Measurements from ENCODE around the gene MSANTD3.
"Not testable (repeated sequence)": the region's sequence is repeated elsewhere in the genome, so short reads cannot be mapped to it uniquely, and the experiment has no call there.

MSANTD3 gene, protein sequence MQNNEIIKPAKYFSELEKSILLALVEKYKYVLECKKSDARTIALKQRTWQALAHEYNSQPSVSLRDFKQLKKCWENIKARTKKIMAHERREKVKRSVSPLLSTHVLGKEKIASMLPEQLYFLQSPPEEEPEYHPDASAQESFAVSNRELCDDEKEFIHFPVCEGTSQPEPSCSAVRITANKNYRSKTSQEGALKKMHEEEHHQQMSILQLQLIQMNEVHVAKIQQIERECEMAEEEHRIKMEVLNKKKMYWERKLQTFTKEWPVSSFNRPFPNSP

DNA sequence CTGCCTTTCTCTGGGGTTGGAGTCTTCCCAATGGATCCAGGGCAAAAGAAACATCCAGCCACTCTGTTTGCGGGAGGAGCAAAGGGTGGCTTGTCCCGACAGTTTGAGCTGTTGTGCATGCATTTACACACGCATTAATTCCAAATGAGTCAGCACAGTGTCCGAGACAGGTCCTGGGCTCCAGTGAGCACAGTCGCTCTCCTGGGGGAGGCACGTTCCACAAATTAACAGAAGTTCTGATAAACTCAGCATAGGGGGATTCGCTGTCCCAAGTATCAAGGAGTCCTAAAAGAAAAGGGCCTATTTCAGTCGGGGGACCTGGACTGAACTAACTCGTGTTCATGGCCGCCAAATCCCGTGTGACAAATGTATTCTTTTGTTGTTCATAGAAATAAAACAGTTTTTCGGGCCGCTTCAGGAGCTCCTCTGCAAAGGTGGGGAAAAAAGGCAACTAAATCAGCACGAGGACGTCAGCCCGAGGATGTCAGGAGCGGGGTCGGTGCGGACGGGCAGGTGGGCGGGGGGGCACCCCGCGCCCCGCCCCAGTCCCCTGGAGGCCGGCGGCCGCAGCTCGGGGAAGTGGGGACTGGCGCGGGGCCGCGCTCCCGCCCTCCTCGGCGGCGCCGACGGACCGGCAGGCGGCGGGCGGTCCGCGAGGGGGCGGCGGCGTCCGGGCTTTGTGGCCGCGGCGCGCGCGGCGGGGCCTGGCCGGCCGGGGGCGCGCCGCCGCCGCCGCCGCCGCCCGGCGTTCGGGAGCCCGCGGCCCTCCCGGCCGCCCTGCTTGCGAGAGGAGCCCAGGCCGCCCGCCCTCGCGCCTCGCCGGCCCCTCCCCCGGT is at the start of gene MSANTD3:
MSANTD3 (plus strand) TSS at position 614 of the 836 bp plus-strand sequence. CDS start 14,796 bp downstream, outside the sequence.
- Mint-ChIP-seq H3K4me1 (peaks cover 36% of the 10 kb centered on the region), H3K27ac (peak within 1 kb of the TSS; percentile 92), H3K9me3 (no peaks in the 10 kb centered on the region), H3K36me3 (no peaks in the 10 kb centered on the region), H3K27me3 (peaks cover 8% of the 10 kb centered on the region), H3K4me3 (peak within 1 kb of the TSS; percentile 86)
- peak; percentile 93 for ATAC-seq

DNA sequence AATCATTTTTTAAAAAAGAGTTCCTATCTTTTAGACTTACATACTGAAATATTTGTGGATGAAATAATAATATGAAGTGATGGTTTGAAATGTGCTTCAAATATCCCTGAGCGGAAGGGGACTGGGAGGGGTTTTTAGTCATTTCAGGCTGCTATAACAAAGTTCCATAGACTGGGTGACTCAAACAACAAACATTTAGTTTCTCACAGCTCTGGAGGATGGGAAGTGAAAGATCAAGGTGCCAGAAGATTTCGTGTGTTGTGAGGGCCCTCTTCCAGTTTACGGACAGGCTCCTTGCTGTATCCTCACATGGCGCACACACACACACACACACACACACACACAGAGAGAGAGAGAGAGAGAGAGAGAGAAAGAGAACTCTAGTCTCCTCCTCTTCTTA is 47.1 kb upstream of the MSANTD3 start:
- no peak overlapping the region for H3K27ac Mint-ChIP-seq
- peaks cover 11% of the 10 kb centered on the region for H3K36me3 Mint-ChIP-seq
- no peaks in the 10 kb centered on the region for H3K9me3 Mint-ChIP-seq
- no peaks in the 10 kb centered on the region for H3K4me1 Mint-ChIP-seq
- H3K4me3 Mint-ChIP-seq: no peak overlapping the region
- ATAC-seq: no peak
- H3K27me3 Mint-ChIP-seq: no peaks in the 10 kb centered on the region

DNA sequence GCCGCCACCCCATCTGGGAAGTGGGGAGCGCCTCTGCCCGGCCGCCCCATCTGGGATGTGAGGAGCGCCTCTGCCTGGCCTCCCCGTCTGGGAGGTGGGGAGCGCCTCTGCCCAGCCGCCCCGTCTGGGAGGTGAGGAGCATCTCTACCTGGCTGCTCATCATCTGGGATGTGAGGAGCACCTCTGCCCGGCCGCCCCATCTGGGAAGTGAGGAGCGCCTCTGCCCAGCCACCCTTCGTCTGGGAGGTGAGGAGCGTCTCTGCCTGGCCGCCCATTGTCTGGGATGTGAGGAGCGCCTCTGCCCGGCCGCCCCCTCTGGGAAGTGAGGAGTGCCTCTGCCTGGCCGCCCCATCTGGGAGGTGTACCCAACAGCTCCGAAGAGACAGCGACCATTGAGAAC is 34.0 kb upstream of the MSANTD3 start:
- H3K36me3 Mint-ChIP-seq, H3K27ac Mint-ChIP-seq, H3K9me3 Mint-ChIP-seq, H3K4me3 Mint-ChIP-seq, ATAC-seq, H3K27me3 Mint-ChIP-seq: not testable (repeated sequence)
- peaks cover 12% of the 10 kb centered on the region for H3K4me1 Mint-ChIP-seq

- Mint-ChIP-seq H3K27me3 (no peaks in the 10 kb centered on the region), H3K4me3 (no peak overlapping the region), H3K27ac (no peak overlapping the region), H3K9me3 (no peaks in the 10 kb centered on the region), H3K4me1 (peaks cover 5% of the 10 kb centered on the region), H3K36me3 (peaks cover 6% of the 10 kb centered on the region)
- ATAC-seq: no peak
Measured at GRCh38 chr9:100394032-100394695, 32.8 kb upstream of the MSANTD3 start.

DNA sequence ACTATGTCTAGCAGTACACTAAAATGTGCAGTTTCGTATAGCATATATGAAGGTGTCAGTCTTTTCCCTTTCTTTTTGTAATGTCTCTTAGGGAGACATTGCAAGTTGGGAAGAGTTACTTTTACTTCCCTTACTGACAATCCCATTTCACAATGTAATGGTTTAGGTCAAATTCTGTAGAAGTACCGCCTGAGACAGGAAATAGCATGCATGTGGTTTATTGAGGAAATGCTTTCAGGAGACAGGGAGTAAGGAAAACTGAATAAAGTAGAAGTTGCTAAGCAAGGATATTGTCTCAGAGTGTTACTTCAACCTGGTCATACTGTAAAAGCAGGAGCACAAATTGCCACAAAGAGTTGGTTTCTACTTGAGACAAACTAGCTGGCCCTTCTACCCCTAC is 32.1 kb upstream of the MSANTD3 start:
- peaks cover 6% of the 10 kb centered on the region for H3K36me3 Mint-ChIP-seq
- H3K9me3 Mint-ChIP-seq: no peaks in the 10 kb centered on the region
- H3K27ac Mint-ChIP-seq: no peak overlapping the region

DNA sequence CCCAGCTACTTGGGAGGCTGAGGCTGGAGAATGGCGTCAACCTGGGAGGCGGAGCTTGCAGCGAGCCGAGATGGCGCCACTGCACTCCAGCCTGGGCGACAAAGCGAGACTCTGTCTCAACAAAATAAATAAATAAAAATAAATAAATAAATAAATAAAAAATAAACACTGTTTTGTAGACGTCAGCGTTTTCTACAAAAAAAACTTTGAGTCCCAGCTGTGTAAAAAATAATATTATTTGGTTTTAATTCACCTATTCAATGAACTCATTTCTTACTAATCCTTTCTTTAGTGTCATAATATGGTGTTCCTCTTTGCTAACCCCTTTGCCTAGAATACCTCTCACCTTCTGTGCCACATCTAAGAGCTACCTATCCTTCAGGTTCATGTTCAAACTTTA is 30.2 kb upstream of the MSANTD3 start:
- H3K27me3 Mint-ChIP-seq: no peaks in the 10 kb centered on the region
- H3K9me3 Mint-ChIP-seq: no peaks in the 10 kb centered on the region
- H3K4me3 Mint-ChIP-seq: no peak overlapping the region
- no peak for ATAC-seq
- no peaks in the 10 kb centered on the region for H3K4me1 Mint-ChIP-seq
- no peak overlapping the region for H3K27ac Mint-ChIP-seq
- H3K36me3 Mint-ChIP-seq: peaks cover 6% of the 10 kb centered on the region

More for the DNA sequence above, 32.1 kb upstream of the MSANTD3 start:
- Mint-ChIP-seq H3K4me1 (no peaks in the 10 kb centered on the region), H3K4me3 (no peak overlapping the region), H3K27me3 (no peaks in the 10 kb centered on the region)
- ATAC-seq: no peak

GRCh38 chr9:100397529-100398266 is 29.2 kb upstream of the MSANTD3 start:
- Mint-ChIP-seq H3K27me3 (no peaks in the 10 kb centered on the region), H3K36me3 (peaks cover 6% of the 10 kb centered on the region), H3K27ac (no peak overlapping the region), H3K4me3 (no peak overlapping the region), H3K9me3 (no peaks in the 10 kb centered on the region), H3K4me1 (no peaks in the 10 kb centered on the region)
- no peak for ATAC-seq

DNA sequence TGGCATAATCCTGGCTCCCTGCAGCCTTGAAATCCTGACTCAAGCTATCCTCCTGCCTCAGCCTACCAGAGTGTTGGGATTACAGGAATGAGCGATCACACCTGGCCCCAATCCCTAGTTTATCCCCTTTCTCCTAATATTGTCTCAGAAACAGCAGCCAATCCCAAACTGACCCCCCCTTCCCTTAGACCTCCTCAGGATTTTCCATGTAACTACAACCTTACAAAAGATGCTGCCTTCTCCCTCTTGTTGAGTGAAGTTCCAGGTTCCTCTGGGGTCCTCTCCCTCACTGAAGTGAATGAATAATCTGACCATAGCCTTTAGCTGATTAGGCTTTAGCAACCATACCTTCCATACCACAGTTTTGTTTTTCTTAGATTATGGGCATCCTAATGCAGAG is 25.9 kb upstream of the MSANTD3 start:
- no peaks in the 10 kb centered on the region for H3K4me1 Mint-ChIP-seq
- H3K9me3 Mint-ChIP-seq: no peaks in the 10 kb centered on the region
- ATAC-seq: no peak
- H3K4me3 Mint-ChIP-seq: no peak overlapping the region
- no peak overlapping the region for H3K27ac Mint-ChIP-seq
- H3K27me3 Mint-ChIP-seq: peaks cover 10% of the 10 kb centered on the region
- H3K36me3 Mint-ChIP-seq: no peaks in the 10 kb centered on the region

DNA sequence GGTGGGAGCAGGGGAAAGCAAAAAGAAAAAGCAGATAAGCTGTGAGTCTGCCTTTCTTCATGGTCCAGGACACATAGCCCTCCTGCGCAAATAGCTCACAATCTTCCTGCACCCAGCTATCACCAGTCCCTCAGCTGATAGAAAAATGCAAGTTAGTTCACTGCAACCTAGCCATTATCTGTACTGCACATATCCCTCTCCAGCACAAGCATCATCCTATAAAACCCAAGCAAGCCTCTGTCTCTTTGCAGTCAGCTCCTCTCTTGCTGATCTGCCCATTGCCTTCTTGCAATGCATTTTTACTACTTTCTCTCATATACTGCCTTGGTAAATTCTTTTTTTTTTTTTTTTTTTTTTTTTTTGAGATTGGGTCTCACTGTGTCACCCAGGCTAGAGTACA is 20.0 kb upstream of the MSANTD3 start:
- Mint-ChIP-seq H3K27ac (no peak overlapping the region), H3K9me3 (peaks cover 4% of the 10 kb centered on the region), H3K36me3 (no peaks in the 10 kb centered on the region), H3K4me3 (no peak overlapping the region), H3K4me1 (peaks cover 17% of the 10 kb centered on the region), H3K27me3 (peaks cover 45% of the 10 kb centered on the region)
- no peak for ATAC-seq

DNA sequence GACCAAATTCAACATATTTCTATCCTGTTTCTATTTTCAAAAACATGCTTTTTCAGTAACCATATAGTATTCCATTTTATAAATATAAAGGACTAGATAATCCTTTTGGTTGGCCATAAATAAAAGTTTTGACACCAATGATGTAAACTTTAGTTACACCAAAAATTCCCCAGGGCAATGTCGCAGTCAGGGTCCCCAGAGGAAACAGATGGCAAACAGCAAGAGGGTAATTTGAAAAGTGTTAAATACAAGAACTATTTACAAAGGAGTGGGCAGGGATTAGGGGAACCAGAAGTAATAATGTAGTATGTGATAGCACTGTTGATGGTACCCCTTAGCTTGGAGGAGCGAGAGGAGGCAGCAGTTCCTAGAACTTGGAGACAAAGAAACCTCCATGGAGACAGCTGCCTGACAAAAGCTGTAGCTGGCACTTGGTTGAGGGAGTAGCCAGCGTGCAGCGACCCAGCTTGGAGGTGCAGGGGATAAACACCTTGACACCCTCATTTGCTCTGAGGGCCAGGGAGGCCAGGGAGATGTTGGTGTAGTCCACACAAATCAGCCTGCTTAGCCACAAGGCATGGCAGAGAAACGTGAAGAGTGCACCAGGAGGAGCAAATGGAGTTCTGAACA is 18.3 kb upstream of the MSANTD3 start:
- peaks cover 7% of the 10 kb centered on the region for H3K9me3 Mint-ChIP-seq
- H3K4me3 Mint-ChIP-seq: no peak overlapping the region

DNA sequence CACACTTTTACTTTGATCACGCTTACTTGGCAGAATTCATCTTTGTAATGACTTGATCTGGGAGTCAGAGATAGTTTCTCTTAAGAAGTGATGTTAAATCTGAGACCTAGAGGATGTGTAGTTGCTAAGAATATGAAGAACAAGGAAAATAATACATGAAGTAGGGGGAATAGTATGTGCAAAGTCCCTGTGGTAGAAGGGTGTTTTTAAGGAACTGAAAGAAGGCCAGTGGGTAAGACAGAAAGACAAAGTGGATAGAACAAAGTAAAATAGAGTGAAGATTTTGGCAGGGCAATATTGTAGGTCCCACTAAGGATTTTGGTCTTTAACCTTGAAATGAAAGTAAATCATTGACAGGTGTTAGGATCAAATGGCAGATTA is 17.8 kb upstream of the MSANTD3 start:
- H3K27ac Mint-ChIP-seq: no peak overlapping the region
- no peaks in the 10 kb centered on the region for H3K36me3 Mint-ChIP-seq
- H3K9me3 Mint-ChIP-seq: peaks cover 7% of the 10 kb centered on the region
- no peak overlapping the region for H3K4me3 Mint-ChIP-seq
- ATAC-seq: no peak
- H3K4me1 Mint-ChIP-seq: peaks cover 20% of the 10 kb centered on the region
- peaks cover 45% of the 10 kb centered on the region for H3K27me3 Mint-ChIP-seq

More for the DNA sequence above, 18.3 kb upstream of the MSANTD3 start:
- Mint-ChIP-seq H3K4me1 (peaks cover 20% of the 10 kb centered on the region), H3K36me3 (no peaks in the 10 kb centered on the region), H3K27ac (no peak overlapping the region), H3K27me3 (peaks cover 45% of the 10 kb centered on the region)
- no peak for ATAC-seq

DNA sequence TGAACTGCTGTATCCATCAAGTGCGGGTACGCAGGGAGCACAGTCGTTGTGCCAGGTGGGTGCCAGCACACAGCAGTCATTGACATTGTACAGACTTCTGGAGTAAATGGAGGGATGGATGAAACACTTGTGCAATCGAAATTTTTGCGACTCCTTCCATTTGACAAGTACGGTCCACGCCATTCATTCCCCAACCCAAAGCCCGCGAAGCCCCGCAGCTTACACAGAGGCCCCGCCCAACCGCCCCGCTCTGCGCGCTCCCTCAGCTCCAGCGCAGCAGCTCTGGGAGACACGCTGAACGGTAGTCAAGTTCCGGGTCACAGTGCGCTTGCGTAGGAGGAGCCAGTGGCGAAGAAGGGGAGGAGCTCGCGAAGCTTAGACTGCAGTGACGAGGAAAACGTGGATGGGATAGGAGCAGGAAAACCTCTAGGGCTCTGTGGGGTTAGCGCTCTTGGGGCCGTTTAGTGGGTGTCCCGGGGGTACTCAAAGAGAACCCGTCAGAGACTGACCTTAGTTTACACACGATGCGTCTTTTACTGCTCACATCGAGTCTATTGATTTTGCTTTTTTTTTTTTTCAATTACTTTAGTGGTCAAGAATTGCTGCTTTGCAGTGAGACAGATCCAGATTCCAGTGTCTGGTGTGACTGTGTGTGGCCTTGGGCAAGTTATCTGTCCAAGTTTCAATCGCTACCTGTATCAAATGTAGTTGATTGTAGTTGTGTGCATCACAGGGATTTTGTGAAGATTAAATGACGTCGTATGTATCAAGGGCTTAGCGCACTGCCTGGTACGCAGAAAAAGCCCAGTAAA is 15.3 kb upstream of the MSANTD3 start:
- Mint-ChIP-seq H3K27ac (peak overlapping the region; percentile 64), H3K9me3 (peaks cover 7% of the 10 kb centered on the region), H3K27me3 (peaks cover 28% of the 10 kb centered on the region), H3K4me1 (peaks cover 20% of the 10 kb centered on the region), H3K4me3 (peak overlapping the region; percentile 83), H3K36me3 (no peaks in the 10 kb centered on the region)
- ATAC-seq: peak; percentile 99

GRCh38 chr9:100413839-100414420 is 13.0 kb upstream of the MSANTD3 start:
- Mint-ChIP-seq H3K27ac (no peak overlapping the region), H3K9me3 (peaks cover 7% of the 10 kb centered on the region), H3K4me1 (peaks cover 19% of the 10 kb centered on the region), H3K27me3 (peaks cover 11% of the 10 kb centered on the region), H3K4me3 (no peak overlapping the region), H3K36me3 (no peaks in the 10 kb centered on the region)
- no peak for ATAC-seq

- no peak for ATAC-seq
- H3K4me1 Mint-ChIP-seq: no peaks in the 10 kb centered on the region
- H3K36me3 Mint-ChIP-seq: no peaks in the 10 kb centered on the region
- H3K27ac Mint-ChIP-seq: no peak overlapping the region
- peaks cover 20% of the 10 kb centered on the region for H3K27me3 Mint-ChIP-seq
- no peaks in the 10 kb centered on the region for H3K9me3 Mint-ChIP-seq
- H3K4me3 Mint-ChIP-seq: no peak overlapping the region
Measured at GRCh38 chr9:100417815-100418214, 9.1 kb upstream of the MSANTD3 start.

Measured in stimulated activated memory B cell treated with anti-CD40 and anti-IgM and Interleukin-4, amounts not matched to agents 10 μg/mL and 1 μg/mL and 100 μg/mL, for 72 hours (primary cell).